Endothelial cell of umbilical vein (primary cell): Measurements from ENCODE around the gene AZU1. TPM values are rescaled to one million over a fixed set of nuclear protein-coding genes. Genes with fewer than 3 reads are reported as not detected.

Source experiments
- BruUV-seq: library from RNA; stranded (reverse); fragments of 400-500 nt; replicated peaks from 2 replicates; lab custom pipeline; 2021; lab: Mats Ljungman, UMichigan
- CTCF ChIA-PET: fragments of 300-600, 350-600 bp; sonication (Branson Sonifier 250); formaldehyde crosslinking; loops from one replicate; lab custom pipeline; 2021; ENCODE audit warnings: antibody characterized with exemption, inconsistent platforms; lab: Charles Lee
- POLR2A ChIA-PET: fragments of 300-600, 350-600 bp; sonication (Branson Sonifier 250); formaldehyde crosslinking; loops from one replicate; lab custom pipeline; 2021; ENCODE audit warnings: antibody characterized with exemption, inconsistent platforms; lab: Charles Lee
- DNase-seq: peaks from one replicate; pipeline ENCODE4 v3.0.0-alpha.2; 2011; ENCODE audit warnings: low read depth, low spot score
- FAIRE-seq: peaks from 2 replicates; lab custom pipeline; 2011; peaks lifted over from hg19 to GRCh38; lab: Jason Lieb, UNC
- H2AFZ ChIP-seq: 2 replicates; pipeline ENCODE4 v1.6.0; 2012; ENCODE audit warnings: low read depth, low read length, control low read depth, inconsistent platforms
- H3K27ac ChIP-seq: 2 replicates; pipeline ENCODE4 v1.5.1; 2011; ENCODE audit warnings: low read depth, mild to moderate bottlenecking, control low read depth, low read length, moderate library complexity; ENCODE audit not compliant: insufficient read depth
- H3K27me3 ChIP-seq, 2 experiments: 2 replicates each; pipeline versions ENCODE4 v1.6.0 to v1.6.1; 2011; ENCODE audit warnings: low read length in 2 of 2, mixed read lengths in 1 of 2; ENCODE audit not compliant: control insufficient read depth in 2 of 2, insufficient read depth in 2 of 2
- H3K36me3 ChIP-seq, 2 experiments: 2 replicates in 1 of 2; 3 replicates in 1 of 2; pipeline ENCODE4 v1.5.1; 2011; ENCODE audit warnings: low read length in 2 of 2, mild to moderate bottlenecking in 1 of 2, moderate library complexity in 1 of 2; ENCODE audit not compliant: control insufficient read depth in 2 of 2, insufficient read depth in 2 of 2; ENCODE audit errors: extremely low read depth in 1 of 2
- H3K4me1 ChIP-seq: 3 replicates; pipeline ENCODE4 v1.5.1; 2011; ENCODE audit warnings: mild to moderate bottlenecking, low read length; ENCODE audit not compliant: control insufficient read depth, insufficient read depth; ENCODE audit errors: extremely low read depth
- H3K4me2 ChIP-seq: 2 replicates; pipeline ENCODE4 v1.6.1; 2011; ENCODE audit warnings: low read length, control low read depth, mixed read lengths; ENCODE audit not compliant: insufficient read depth
- H3K4me3 ChIP-seq, 3 experiments: fragments of 200-600 bp in 1 of 3; sonication (generic), shearing (Covaris generic) in 1 of 3; replicated peaks in 1 of 3; 2 replicates each; pipeline ENCODE4 v1.5.1; 2011 to 2016; ENCODE audit warnings: control low read depth in 3 of 3, low read length in 3 of 3, mild to moderate bottlenecking in 2 of 3, inconsistent platforms in 1 of 3, low read depth in 1 of 3, moderate library complexity in 1 of 3; ENCODE audit not compliant: insufficient read depth in 1 of 3
- H3K79me2 ChIP-seq: 2 replicates; pipeline ENCODE4 v1.6.0; 2012; ENCODE audit warnings: low read length, inconsistent platforms; ENCODE audit not compliant: control insufficient read depth, insufficient read depth
- H3K9ac ChIP-seq: replicated peaks from 2 replicates; pipeline ENCODE3; 2011; ENCODE audit warnings: low read length, control low read depth; ENCODE audit not compliant: insufficient read depth; ENCODE audit errors: extremely low read depth
- H3K9me1 ChIP-seq: replicated peaks from 3 replicates; pipeline ENCODE4 v1.6.0; 2011; ENCODE audit warnings: mild to moderate bottlenecking, low read length; ENCODE audit not compliant: control insufficient read depth, insufficient read depth; ENCODE audit errors: extremely low read depth
- H3K9me3 ChIP-seq: replicated peaks from 2 replicates; pipeline ENCODE4 v1.5.1; 2012; ENCODE audit warnings: low read length, inconsistent platforms; ENCODE audit not compliant: control insufficient read depth, insufficient read depth
- H4K20me1 ChIP-seq: replicated peaks from 2 replicates; pipeline ENCODE3; 2011; ENCODE audit warnings: mild to moderate bottlenecking, low read length; ENCODE audit not compliant: control insufficient read depth, insufficient read depth; ENCODE audit errors: extremely low read depth
- POLR2A ChIP-seq: IDR thresholded peaks from 2 replicates; pipeline ENCODE4 v1.6.1; 2012; ENCODE audit warnings: low read depth, mild to moderate bottlenecking, control low read depth, low read length
- POLR2AphosphoS5 ChIP-seq: IDR thresholded peaks from 2 replicates; pipeline ENCODE4 v1.6.1; 2012; ENCODE audit warnings: low read depth, mild to moderate bottlenecking, control low read depth, low read length, moderate library complexity; ENCODE audit not compliant: insufficient read depth
- dilution Hi-C: fragments of 300-500 bp; cut with MboI; formaldehyde crosslinking; loops from one replicate; pipeline ENCODE4 v1.15.0; 2019; ENCODE audit warnings: low sequenced_read_pairs; ENCODE audit not compliant: extremely low pct_ligation_motif_present
- intact Hi-C: fragments of 100-400 bp; cut with micrococcal nuclease; formaldehyde crosslinking; loops from one replicate; pipeline ENCODE4 v1.10.0; 2022
- polyA plus RNA-seq, 4 experiments: library from polyadenylated mRNA; depleted of rRNA in 3 of 4; stranded (reverse) in 3 of 4; unstranded in 1 of 4; fragments of >200 nt; gene quantifications; 2 replicates each; pipeline versions ENCODE4 v1.2.1 to v1.2.3, GENCODE V29; 2011 to 2012; ENCODE audit warnings: missing spikeins in 1 of 4
- total RNA-seq: library from RNA; stranded (reverse); gene quantifications from 2 replicates; pipeline ENCODE4 v1.2.3, GENCODE V29; 2021
- TF ChIP-seq, protein P1 (sequence below), 2 donors: IDR thresholded peaks; 1 replicate in 1 of 2; 2 replicates in 1 of 2; pipeline ENCODE4 v1.5.1; 2011; ENCODE audit warnings: low read length in 2 of 2, mild to moderate bottlenecking in 2 of 2, moderate library complexity in 2 of 2, control low read depth in 1 of 2, inconsistent platforms in 1 of 2, low read depth in 1 of 2; ENCODE audit not compliant: insufficient read depth in 1 of 2; ENCODE audit errors: extremely low read depth in 1 of 2

AZU1 gene
- total and polyA plus RNA-seq, 2 donors (not counting 3 experiments of a cell fraction or from before 2014, with no cell fraction given), result 0.12 TPM; not detected in 1

DNA sequence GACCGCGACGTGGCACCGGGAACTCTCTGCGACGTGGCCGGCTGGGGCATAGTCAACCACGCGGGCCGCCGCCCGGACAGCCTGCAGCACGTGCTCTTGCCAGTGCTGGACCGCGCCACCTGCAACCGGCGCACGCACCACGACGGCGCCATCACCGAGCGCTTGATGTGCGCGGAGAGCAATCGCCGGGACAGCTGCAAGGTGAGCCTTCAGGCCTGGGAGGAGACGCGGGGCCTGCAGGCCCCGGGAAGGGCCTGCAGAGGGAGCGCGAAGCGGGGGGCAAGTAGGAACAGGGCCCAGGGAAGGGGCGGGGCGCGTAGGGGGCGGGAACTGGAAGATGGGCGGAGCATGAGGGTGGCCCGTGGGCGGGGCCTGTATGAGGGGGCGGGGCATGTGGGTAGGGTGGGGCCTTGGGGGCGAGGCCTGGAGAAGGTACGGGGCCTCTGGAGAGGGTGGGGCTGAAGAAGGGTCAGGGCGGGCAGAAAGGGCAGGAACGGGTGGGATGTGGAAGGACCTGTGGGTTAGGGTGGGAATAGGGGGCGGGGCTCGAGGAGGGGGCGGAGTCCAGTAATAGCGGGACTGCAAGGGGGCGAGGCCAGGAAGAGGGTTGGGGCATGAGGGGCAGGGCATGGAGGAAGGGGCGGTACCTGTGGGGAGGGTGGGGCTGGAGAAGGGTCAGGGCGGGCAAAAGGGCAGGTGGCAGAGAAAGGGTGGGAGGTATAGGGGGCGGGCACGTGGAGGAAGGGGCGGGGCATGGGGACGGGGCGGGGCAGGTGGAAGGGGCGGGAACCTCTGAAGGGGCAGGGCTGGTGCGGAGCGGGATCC lies 34.3 kb downstream of the AZU1 start:
- ChIA-PET CTCF (interaction anchor here (1.6 to 2.4 kb wide), 3 partner anchors 21 to 116 kb away, joined by 3 to 10 read pairs (median 4); partner anchors contain the start of gene PRTN3), POLR2A (no interaction called here)
- Histone ChIP-seq H3K4me1 (no peaks in the 10 kb centered on the region), H3K36me3 (no peaks in the 10 kb centered on the region), H3K4me2 (no peak overlapping the region), H3K9me3 (no peaks in the 10 kb centered on the region), H3K27ac (no peak overlapping the region), H3K4me3 (no peak overlapping the region), H3K79me2 (no peaks in the 10 kb centered on the region), H3K9me1 (no peaks in the 10 kb centered on the region), H4K20me1 (no peaks in the 10 kb centered on the region), H3K9ac (no peak overlapping the region), H3K27me3 (peaks cover 0 to 2% of the 10 kb centered on the region in 2 experiments), H2AFZ (no peak overlapping the region)
- intact Hi-C loops (loop anchor here (2.0 kb wide), 2 partner anchors 47 to 59 kb away; no protein-coding TSS in a partner anchor), dilution Hi-C loops (no loop called here)
- FAIRE-seq, result no peak
- no TSS peak for BruUV-seq
- no peak for DNase-seq
- TF ChIP-seq, protein P1, sequence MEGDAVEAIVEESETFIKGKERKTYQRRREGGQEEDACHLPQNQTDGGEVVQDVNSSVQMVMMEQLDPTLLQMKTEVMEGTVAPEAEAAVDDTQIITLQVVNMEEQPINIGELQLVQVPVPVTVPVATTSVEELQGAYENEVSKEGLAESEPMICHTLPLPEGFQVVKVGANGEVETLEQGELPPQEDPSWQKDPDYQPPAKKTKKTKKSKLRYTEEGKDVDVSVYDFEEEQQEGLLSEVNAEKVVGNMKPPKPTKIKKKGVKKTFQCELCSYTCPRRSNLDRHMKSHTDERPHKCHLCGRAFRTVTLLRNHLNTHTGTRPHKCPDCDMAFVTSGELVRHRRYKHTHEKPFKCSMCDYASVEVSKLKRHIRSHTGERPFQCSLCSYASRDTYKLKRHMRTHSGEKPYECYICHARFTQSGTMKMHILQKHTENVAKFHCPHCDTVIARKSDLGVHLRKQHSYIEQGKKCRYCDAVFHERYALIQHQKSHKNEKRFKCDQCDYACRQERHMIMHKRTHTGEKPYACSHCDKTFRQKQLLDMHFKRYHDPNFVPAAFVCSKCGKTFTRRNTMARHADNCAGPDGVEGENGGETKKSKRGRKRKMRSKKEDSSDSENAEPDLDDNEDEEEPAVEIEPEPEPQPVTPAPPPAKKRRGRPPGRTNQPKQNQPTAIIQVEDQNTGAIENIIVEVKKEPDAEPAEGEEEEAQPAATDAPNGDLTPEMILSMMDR (IDR thresholded peaks at IDR 0.05; ENCODE audit: extremely low read depth in 1 of 2, insufficient read depth in 1 of 2, low read depth in 1 of 2, low read length in 2 of 2), result peak in 1 of 2 donors; percentile 3
- TF ChIP-seq POLR2AphosphoS5 (no peak), POLR2A (no peak)
